SJCRH30 (cell line): ENCODE data around the gene UTRN. TPM values are rescaled to one million over a fixed set of nuclear protein-coding genes. Genes with fewer than 3 reads are reported as not detected.

Source experiments
- DNase-seq, 2 experiments: peaks; one replicate each; pipeline ENCODE4 v3.0.0-alpha.2; 2015 to 2020
- H3K27ac ChIP-seq: fragments of 250-450 bp; sonication (Bioruptor Pico); 2 replicates; pipeline ENCODE4 v1.5.1; 2020; ENCODE audit warnings: mild to moderate bottlenecking, moderate library complexity
- H3K27me3 ChIP-seq: fragments of 250-450 bp; sonication (Bioruptor Pico); 2 replicates; pipeline ENCODE4 v1.5.1; 2020; ENCODE audit warnings: mild to moderate bottlenecking, moderate library complexity
- H3K36me3 ChIP-seq: fragments of 250-450 bp; sonication (Bioruptor Pico); 2 replicates; pipeline ENCODE4 v1.5.1; 2020; ENCODE audit warnings: mild to moderate bottlenecking, moderate library complexity
- H3K4me1 ChIP-seq: fragments of 250-450 bp; sonication (Bioruptor Pico); 2 replicates; pipeline ENCODE4 v1.5.1; 2020; ENCODE audit warnings: mild to moderate bottlenecking, moderate library complexity
- H3K4me3 ChIP-seq: fragments of 250-450 bp; sonication (Bioruptor Pico); 2 replicates; pipeline ENCODE4 v1.5.1; 2020; ENCODE audit warnings: mild to moderate bottlenecking, moderate library complexity
- H3K9me3 ChIP-seq: fragments of 250-450 bp; sonication (Bioruptor Pico); replicated peaks from 2 replicates; pipeline ENCODE4 v1.5.1; 2020; ENCODE audit warnings: mild to moderate bottlenecking, moderate library complexity
- total RNA-seq: library from RNA; depleted of rRNA; stranded (reverse); fragments of >200 nt; shearing (Covaris generic); gene quantifications from 2 replicates; pipeline ENCODE4 v1.2.3, GENCODE V29; 2014; rRNA removed

The UTRN gene
- 67.8 and 74.7 TPM in 2 replicates for total RNA-seq

DNA sequence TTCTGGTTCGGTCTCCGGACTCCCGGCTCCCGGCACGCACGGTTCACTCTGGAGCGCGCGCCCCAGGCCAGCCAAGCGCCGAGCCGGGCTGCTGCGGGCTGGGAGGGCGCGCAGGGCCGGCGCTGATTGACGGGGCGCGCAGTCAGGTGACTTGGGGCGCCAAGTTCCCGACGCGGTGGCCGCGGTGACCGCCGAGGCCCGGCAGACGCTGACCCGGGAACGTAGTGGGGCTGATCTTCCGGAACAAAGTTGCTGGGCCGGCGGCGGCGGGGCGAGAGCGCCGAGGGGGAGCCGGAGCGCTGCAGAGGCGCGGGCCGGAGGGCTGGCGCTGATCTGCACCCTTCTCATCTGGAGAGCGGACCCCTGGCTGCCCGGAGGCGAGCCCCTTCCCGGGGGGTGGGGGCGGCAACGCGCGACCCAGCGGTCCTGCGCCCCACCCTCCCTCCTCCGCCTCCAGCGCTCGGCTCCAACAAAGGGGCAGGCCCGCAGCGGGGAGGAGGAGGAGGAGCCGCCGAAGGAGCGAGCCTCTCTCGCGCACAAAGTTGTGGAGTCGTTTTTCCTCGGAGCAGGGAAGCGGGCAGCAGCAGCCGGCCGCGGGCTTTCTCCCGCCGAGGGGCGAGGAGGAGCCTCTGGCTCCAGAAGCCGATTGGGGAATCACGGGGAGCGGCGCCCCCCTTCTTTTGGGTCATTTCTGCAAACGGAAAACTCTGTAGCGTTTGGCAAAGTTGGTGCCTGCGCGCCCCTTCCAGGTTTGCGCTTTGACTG, at the start of gene UTRN:
Gene UTRN, plus strand, starts transcription at position 553 of the 765 bp plus-strand sequence. CDS start 6,494 bp downstream, outside the sequence.
- Histone ChIP-seq H3K4me3 (peak within 1 kb of the TSS; percentile 82), H3K36me3 (no peaks in the 10 kb centered on the region), H3K9me3 (no peaks in the 10 kb centered on the region), H3K27ac (peak within 1 kb of the TSS; percentile 85), H3K27me3 (no peaks in the 10 kb centered on the region), H3K4me1 (peaks cover 2% of the 10 kb centered on the region; the same call in 1 of the 2 replicates)
- peak; percentile 90 to 91 for DNase-seq

DNA sequence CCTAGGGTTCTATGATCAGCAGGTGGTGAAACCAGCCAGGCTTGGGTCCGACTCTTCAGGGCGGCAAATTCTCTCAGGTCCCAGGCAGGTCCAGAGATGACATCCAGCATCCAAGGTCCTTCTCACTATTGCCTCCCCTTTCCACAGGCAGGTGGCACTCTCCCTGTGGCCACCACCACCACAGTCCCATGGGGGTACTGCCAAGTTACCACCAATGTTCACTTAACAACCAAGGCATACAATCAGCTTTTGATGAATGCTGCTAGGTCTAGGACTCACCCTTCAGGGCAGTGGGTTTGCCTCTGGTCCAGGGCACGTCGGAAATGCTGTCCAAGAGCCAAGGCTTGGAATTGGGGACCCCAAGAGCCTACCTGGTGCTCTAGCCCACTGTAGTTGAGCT, 40.4 kb upstream of the UTRN start:
- H3K9me3 ChIP-seq, result no peaks in the 10 kb centered on the region
- DNase-seq, result no peak
- no peaks in the 10 kb centered on the region for H3K4me1 ChIP-seq
- H3K27me3 ChIP-seq, result no peaks in the 10 kb centered on the region
- H3K36me3 ChIP-seq, result no peaks in the 10 kb centered on the region
- no peak overlapping the region for H3K27ac ChIP-seq
- H3K4me3 ChIP-seq, result no peak overlapping the region

DNA sequence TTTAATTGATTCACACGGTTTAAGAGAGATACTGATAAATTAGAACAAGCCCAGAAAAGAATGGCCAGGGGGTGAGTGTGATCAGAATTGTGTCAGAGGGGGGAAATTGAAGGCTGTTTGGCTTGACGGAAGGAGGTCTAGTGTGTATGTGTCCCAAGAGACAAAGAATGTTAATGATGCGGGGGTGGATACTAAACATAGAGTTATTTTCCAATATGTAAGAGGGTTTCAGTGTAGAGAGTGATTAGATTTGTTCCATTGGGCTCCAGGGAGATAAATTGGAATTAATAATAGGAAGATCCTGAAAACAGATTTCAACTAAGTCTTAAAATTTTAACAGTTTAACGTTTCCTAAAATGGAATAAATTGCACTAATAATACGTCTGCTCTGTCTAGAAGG, 38.1 kb upstream of the UTRN start:
- Histone ChIP-seq H3K4me3 (no peak overlapping the region), H3K36me3 (no peaks in the 10 kb centered on the region), H3K27me3 (no peaks in the 10 kb centered on the region), H3K9me3 (no peaks in the 10 kb centered on the region), H3K27ac (no peak overlapping the region), H3K4me1 (no peaks in the 10 kb centered on the region)
- no peak for DNase-seq

DNA sequence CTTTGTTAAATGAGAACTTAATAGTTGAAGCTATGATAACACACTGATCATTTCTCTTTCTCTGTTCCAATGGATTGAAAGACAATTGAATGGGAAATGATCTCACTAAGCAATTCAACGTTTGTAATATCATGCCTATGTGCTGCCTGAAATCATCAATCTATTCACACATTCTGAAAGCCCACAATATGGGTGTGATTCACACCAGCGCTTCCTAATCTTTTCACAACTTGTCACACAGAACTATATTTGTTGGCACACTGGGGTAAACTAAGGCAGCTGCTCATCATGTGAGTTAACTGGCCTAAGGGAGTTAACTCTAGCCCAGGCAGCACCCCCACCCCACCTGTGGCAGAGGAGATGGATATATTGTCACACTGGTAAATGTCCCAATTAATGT, 37.1 kb upstream of the UTRN start:
- Histone ChIP-seq H3K27me3 (no peaks in the 10 kb centered on the region), H3K27ac (no peak overlapping the region), H3K4me3 (no peak overlapping the region), H3K9me3 (no peaks in the 10 kb centered on the region), H3K4me1 (no peaks in the 10 kb centered on the region), H3K36me3 (no peaks in the 10 kb centered on the region)
- no peak for DNase-seq

DNA sequence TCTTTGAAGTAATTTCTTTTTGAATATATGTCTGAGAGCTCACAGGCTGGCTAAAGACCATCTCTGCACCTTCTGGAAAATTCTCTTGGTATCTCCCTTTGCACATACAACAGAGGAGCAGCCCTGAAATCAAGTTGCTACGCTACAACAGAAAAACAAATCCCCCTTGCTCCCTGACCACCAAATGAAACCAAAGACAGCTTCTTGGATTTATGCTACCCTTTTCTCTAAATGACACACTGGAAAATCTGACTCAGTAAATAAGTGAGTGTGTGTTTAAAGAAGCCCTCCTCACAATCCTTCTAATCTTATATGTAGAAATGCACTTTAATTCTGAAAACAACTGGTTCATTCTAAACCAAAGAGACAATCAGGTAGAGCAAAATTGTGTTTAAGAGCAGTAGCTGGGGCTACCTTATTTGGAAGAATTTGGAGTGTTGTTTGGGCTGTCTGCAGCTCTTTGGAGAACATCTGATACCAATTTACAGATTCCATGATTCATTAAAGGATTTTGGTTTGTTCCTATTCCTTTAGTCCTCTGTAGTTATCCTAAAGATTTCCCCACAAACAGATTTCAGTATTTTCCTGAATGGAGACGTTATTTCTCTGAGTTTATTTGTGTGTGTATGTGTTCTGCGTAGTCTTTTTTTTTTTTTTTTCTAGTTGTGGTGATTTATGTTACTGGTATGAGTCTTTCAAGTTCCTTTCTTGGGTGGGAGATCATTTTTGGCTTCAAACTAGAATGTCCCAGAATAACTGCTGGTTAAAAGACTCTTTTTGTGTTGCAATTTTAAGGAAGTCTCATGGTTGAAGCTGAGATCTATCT, 36.4 kb upstream of the UTRN start:
- H3K4me3 ChIP-seq, result no peak overlapping the region
- H3K36me3 ChIP-seq, result no peaks in the 10 kb centered on the region
- no peaks in the 10 kb centered on the region for H3K9me3 ChIP-seq
- DNase-seq, result no peak
- no peaks in the 10 kb centered on the region for H3K27me3 ChIP-seq
- H3K27ac ChIP-seq, result no peak overlapping the region
- H3K4me1 ChIP-seq, result no peaks in the 10 kb centered on the region

DNA sequence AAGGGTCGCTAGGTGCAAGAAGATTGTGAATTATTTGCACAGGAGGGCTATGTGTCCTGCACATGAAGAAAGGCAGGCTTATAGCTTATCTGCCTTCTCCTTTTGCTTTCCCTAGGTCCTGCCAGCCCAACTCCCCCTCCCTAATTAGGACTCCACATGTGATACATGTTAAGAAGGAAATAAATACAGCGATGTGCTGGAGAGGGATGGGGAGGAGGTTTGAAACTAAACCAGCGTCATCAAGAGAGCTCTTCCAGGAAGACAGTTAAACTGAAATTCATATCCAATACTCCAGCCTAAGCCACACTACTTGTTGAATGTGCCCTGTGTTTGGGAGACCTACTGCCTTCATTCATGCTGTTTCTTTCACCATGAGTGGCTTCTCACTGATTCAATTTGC, 34.9 kb upstream of the UTRN start:
- no peaks in the 10 kb centered on the region for H3K27me3 ChIP-seq
- no peak for DNase-seq
- no peak overlapping the region for H3K27ac ChIP-seq
- H3K36me3 ChIP-seq, result no peaks in the 10 kb centered on the region
- H3K4me3 ChIP-seq, result no peak overlapping the region
- H3K4me1 ChIP-seq, result no peaks in the 10 kb centered on the region
- no peaks in the 10 kb centered on the region for H3K9me3 ChIP-seq

DNA sequence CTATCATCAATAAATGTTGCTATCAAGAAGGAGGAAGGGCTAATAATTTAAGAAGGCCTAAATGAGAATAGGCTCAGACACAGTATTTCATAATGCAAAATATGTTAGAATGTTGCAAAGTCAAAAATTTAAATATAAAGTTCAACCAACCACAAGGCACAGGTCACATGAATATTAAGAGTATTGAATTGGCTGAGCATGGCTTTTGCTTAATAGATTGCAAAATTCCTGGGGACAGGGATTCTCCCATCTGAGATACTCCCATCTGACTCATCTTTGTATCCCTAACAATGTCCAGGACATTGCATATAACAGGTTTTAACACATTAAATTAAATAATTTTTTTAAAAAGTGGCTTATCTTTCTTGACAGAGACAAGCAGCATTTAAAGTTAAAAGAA, 32.9 kb upstream of the UTRN start:
- Histone ChIP-seq H3K9me3 (no peaks in the 10 kb centered on the region), H3K27me3 (no peaks in the 10 kb centered on the region), H3K4me1 (no peaks in the 10 kb centered on the region), H3K36me3 (no peaks in the 10 kb centered on the region), H3K4me3 (no peak overlapping the region), H3K27ac (no peak overlapping the region)
- DNase-seq, result no peak

DNA sequence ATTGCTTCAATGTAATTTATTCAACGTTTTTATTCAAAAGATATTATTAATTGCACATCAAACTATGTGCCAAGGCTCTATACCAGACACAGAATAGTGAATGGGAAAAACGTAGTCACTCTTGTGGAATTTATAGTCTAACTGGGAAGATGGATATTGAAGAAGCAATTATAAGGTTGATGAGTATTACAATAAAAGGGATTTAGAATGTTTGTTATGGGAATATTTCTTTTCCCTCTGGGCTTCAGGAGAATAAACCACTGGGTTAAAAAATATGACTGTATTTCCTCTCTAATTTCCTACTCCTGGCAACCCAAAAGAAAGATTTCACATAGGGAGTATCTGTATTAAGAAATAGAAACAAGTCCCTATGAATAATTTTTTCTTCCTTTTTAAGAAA, 25.1 kb upstream of the UTRN start:
- peaks cover 26% of the 10 kb centered on the region for H3K4me1 ChIP-seq
- no peak for DNase-seq
- H3K27me3 ChIP-seq, result no peaks in the 10 kb centered on the region
- no peak overlapping the region for H3K4me3 ChIP-seq
- H3K9me3 ChIP-seq, result no peaks in the 10 kb centered on the region
- H3K36me3 ChIP-seq, result no peaks in the 10 kb centered on the region
- H3K27ac ChIP-seq, result no peak overlapping the region

DNA sequence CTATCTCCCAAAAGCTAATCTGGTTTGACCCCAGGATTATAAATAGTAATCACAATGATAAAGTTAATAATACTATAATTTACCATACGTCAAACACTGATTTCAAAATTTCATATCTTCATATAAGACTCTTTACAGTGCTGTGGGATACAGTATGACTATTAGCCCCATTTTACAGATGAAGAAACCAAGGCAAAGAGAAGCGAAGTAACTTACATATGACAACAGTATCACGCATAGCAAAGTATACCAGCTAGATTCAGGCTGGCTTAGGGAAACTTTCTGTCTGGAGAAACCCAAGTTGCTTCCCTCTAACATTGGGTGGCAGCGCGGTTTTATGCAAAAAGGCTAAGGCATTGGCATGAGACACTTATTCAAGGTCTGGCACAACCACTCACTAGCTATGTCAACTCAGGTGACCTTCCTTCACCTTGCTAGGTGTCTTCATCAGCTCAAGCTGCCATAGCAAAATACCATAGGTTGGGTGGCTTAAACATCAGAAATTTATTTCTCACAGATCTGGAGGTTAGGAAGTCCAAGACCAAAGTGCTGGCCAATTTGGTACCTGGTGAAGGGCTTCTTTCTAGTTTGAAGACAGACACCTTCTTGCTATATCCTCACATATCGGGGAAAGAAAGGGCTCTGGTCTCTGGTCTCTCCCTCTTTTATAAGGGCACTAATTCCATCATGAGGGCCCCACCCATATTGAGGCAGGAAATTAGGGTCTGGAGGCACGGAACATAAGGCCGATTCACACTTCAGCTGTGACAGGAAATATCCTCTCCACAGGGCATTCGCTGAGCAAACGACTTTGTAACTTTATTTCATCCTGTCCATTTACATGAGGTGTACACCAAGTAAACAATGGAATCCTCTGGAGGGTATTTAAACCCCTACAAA, 22.4 kb upstream of the UTRN start:
- H3K9me3 ChIP-seq, result no peaks in the 10 kb centered on the region
- H3K4me1 ChIP-seq, result peaks cover 44% of the 10 kb centered on the region
- no peak overlapping the region for H3K27ac ChIP-seq
- no peaks in the 10 kb centered on the region for H3K36me3 ChIP-seq
- no peaks in the 10 kb centered on the region for H3K27me3 ChIP-seq
- H3K4me3 ChIP-seq, result no peak overlapping the region
- DNase-seq, result no peak

DNA sequence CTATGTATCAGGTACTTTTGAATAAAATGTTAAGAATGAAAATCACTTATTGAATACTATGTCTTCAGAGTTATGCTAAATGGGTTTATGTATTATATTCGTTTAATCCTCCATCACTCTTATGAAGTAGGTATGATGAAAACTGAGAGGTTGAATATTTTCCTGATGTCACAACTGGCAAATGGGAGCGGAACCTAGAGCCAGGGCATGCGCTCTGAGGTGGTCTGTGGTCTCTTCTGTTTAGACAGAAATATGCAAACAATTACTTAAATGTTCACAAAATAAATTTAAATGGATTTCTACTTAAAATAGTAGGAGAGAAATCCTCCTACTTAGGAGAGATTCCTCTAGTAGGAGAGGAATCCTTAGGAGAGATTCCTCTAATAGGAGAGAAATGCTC, 21.3 kb upstream of the UTRN start:
- no peak overlapping the region for H3K4me3 ChIP-seq
- no peaks in the 10 kb centered on the region for H3K36me3 ChIP-seq
- no peaks in the 10 kb centered on the region for H3K9me3 ChIP-seq
- peaks cover 44% of the 10 kb centered on the region for H3K4me1 ChIP-seq
- H3K27ac ChIP-seq, result peak overlapping the region; percentile 77
- H3K27me3 ChIP-seq, result no peaks in the 10 kb centered on the region
- DNase-seq, result no peak

DNA sequence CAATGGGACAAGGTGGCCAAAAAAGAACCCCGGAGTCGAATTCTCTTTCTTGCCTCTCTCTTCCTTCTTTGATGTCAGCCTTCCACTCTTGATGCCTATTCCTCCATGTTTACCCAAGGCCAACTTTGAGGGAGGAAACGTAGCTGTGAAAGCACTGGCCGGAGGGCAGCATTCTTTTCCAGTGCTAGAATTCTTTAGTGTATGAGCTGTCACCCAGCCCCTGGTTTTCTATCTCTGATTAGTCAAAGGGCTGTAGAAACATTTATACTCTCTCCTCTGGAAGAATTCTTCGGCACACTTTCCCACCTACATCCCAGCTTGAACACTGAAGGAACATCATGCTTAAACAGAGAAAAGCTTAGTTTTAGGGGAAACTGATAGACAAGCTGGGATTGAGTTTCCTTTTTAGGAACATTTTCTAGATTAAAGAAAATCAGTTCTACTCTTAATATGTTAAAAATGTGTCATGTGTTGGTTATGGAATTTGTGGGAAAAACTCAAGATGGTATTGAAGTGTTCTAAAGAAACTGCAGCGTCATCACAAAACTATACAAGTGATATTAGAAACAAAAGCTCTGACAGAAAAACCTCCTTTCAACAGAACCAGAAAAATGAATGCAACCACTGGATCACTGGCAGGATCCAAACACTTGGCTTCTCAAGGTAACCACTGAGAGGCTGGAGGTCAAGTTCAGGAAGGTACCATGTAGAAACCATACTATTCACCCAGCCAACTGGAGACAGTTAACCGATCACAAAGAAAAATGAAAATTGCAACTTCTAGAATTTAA, 20.7 kb upstream of the UTRN start:
- DNase-seq, result peak; percentile 75 to 77

DNA sequence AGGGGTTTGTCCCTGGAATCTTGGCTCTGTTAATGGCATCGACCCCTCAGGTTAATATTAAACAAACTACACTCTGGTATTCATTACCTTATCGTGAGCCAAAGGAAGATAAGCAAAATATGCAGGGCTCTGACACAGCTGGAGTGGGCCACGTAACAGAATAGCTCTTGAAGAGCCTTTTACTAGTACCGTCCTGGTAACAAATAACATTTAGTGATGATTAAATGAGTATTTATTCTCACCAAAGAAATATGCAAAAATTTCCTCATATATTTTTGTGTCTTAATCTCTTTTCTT, 20.1 kb upstream of the UTRN start:
- DNase-seq, result peak in 1 of 2 experiments; percentile 20
- H3K36me3 ChIP-seq, result no peaks in the 10 kb centered on the region
- peaks cover 39% of the 10 kb centered on the region for H3K4me1 ChIP-seq
- H3K27me3 ChIP-seq, result no peaks in the 10 kb centered on the region
- peak overlapping the region; percentile 77 for H3K27ac ChIP-seq
- H3K4me3 ChIP-seq, result no peak overlapping the region
- no peaks in the 10 kb centered on the region for H3K9me3 ChIP-seq

More for the DNA sequence above, 20.7 kb upstream of the UTRN start:
- no peak overlapping the region for H3K4me3 ChIP-seq
- peaks cover 43% of the 10 kb centered on the region for H3K4me1 ChIP-seq
- peak overlapping the region; percentile 77 for H3K27ac ChIP-seq
- H3K36me3 ChIP-seq, result no peaks in the 10 kb centered on the region
- H3K9me3 ChIP-seq, result no peaks in the 10 kb centered on the region
- H3K27me3 ChIP-seq, result no peaks in the 10 kb centered on the region

DNA sequence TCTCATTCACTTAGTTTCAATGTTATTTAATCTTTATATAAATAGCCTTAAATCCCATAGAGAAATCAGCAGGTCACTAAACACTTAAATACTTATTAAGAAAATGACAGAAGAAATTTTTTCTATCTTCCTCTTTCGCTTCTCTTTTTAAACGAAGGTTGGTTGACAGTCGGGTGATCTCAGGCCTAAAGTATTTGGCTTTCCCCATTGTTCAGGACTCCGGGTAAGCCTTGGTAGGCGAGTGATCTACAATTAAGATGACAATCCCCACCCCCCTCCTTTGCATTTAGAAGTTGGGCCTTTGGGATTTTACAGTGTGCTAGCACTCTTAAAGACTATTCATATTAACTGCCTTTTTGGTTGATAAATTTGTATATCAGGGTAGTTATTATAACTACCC, 19.7 kb upstream of the UTRN start:
- Histone ChIP-seq H3K27me3 (no peaks in the 10 kb centered on the region), H3K4me1 (peaks cover 35% of the 10 kb centered on the region), H3K9me3 (no peaks in the 10 kb centered on the region), H3K4me3 (no peak overlapping the region), H3K27ac (peak overlapping the region; percentile 77), H3K36me3 (no peaks in the 10 kb centered on the region)
- DNase-seq, result peak; percentile 63 to 71

DNA sequence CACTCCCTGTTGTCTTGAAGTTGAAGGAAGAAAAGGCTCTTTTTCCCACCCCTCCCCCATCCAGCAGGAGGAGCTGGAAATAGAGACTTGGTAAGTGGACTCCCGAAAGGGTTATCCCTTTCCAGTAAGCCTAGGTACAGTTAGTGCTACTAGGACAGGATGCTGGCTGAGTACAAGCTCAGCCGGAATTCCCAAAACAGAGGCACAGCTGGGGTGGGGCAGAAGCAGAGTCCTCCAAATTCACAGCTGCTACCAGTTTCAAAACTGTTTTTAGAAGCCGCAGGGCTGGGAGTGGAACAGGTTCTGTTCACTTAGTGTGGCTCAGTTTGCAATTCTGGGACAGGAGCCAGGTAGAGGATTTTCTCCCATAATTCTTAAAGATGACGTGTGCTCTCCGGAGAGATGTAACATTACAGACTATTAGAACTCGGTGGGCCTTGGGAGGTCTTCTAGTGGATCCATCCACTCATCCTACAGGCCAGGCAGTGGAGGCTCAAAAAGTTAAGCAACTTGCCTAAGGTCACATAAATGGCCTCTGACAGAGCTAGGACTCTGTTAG, 19.0 kb upstream of the UTRN start:
- peak; percentile 97 to 98 for DNase-seq
- Histone ChIP-seq H3K4me1 (peaks cover 33% of the 10 kb centered on the region), H3K9me3 (no peaks in the 10 kb centered on the region; the same call in 1 of the 2 replicates), H3K27me3 (no peaks in the 10 kb centered on the region), H3K4me3 (no peak overlapping the region), H3K36me3 (no peaks in the 10 kb centered on the region), H3K27ac (peak overlapping the region; percentile 77)
